ENCODE data around the gene COBL. TPM values are rescaled to one million over a fixed set of nuclear protein-coding genes. Genes with fewer than 3 reads are reported as not detected.
A peak's percentile ranks its signal among the peaks of the same experiment; 100 is the strongest.

COBL gene
- total RNA-seq, 1 donor from 2014 or later = 1.2 TPM

DNA sequence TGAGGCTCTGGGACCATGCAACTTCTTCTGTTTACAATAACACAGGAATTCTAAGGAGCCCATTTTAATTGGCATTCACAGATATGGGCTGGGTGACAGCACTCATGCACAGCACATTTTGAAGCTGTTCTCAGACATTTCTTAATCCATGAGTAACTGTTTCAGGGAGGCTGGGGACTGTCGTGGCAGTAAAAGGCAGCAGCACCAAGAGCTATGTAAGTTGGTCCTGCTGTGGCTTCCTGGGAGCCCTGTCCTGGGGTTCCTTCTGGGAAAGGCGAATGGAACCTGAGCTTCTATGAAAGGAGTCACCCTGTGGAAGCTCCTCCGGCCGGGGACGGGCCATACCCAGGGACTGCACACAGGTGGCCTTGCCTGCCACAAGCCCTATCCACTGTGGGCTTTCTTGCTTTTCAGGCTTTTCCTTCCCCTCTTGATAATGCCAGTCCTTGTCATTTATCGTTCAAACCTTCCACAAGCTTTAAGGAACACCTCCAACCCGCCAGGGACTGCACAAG, 40.5 kb downstream of the COBL start:
- no peak for DNase-seq (ENCODE audit: low spot score in 2 of 2, unreplicated experiment in 2 of 2)
- Mint-ChIP-seq H3K27ac (peak overlapping the region; percentile 80), H3K4me1 (peaks cover 13% of the 10 kb centered on the region)

DNA sequence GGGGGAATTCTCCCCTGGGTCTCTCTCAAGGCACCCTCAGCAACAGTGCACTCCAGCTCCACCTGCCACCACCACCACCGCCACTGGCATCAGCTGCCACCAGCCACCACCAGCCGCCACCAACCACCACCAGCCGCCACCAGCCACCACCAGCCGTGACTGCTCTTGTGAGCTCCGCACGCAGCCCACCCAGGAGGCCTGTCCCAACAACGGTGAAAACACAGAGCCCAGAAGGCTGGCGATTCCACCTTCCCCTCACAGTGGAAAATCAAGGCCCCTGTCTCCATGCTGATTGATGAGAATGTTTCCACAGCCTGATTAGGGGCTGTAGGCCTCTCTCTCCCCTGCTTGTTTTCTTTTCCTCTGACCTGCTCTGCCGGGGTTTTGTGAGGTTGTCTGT, 41.1 kb downstream of the COBL start:
- H3K27ac Mint-ChIP-seq = peak overlapping the region; percentile 80
- H3K36me3 Mint-ChIP-seq = no peaks in the 10 kb centered on the region
- H3K9me3 Mint-ChIP-seq = no peaks in the 10 kb centered on the region
- no peak for DNase-seq (ENCODE audit: low spot score in 2 of 2, unreplicated experiment in 2 of 2)
- peaks cover 2% of the 10 kb centered on the region for H3K27me3 Mint-ChIP-seq (ENCODE audit: low read depth)
- TF ChIP-seq, protein P1, sequence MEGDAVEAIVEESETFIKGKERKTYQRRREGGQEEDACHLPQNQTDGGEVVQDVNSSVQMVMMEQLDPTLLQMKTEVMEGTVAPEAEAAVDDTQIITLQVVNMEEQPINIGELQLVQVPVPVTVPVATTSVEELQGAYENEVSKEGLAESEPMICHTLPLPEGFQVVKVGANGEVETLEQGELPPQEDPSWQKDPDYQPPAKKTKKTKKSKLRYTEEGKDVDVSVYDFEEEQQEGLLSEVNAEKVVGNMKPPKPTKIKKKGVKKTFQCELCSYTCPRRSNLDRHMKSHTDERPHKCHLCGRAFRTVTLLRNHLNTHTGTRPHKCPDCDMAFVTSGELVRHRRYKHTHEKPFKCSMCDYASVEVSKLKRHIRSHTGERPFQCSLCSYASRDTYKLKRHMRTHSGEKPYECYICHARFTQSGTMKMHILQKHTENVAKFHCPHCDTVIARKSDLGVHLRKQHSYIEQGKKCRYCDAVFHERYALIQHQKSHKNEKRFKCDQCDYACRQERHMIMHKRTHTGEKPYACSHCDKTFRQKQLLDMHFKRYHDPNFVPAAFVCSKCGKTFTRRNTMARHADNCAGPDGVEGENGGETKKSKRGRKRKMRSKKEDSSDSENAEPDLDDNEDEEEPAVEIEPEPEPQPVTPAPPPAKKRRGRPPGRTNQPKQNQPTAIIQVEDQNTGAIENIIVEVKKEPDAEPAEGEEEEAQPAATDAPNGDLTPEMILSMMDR (IDR thresholded peaks at IDR 0.05; ENCODE audit: unreplicated experiment) = no peak
- H3K4me3 Mint-ChIP-seq = no peak overlapping the region
- H3K4me1 Mint-ChIP-seq = peaks cover 13% of the 10 kb centered on the region

More for the DNA sequence above, 40.5 kb downstream of the COBL start:
- H3K27me3 Mint-ChIP-seq (ENCODE audit: low read depth) = peaks cover 2% of the 10 kb centered on the region
- no peaks in the 10 kb centered on the region for H3K36me3 Mint-ChIP-seq
- TF ChIP-seq, protein P1 (IDR thresholded peaks at IDR 0.05; ENCODE audit: unreplicated experiment) = no peak
- no peaks in the 10 kb centered on the region for H3K9me3 Mint-ChIP-seq
- H3K4me3 Mint-ChIP-seq = no peak overlapping the region

GRCh38 chr7:51274955-51275354, 41.7 kb downstream of the COBL start:
- Mint-ChIP-seq H3K27me3 (ENCODE audit: low read depth) (peaks cover 2% of the 10 kb centered on the region), H3K4me1 (peaks cover 13% of the 10 kb centered on the region), H3K27ac (no peak overlapping the region), H3K9me3 (no peaks in the 10 kb centered on the region), H3K4me3 (no peak overlapping the region), H3K36me3 (no peaks in the 10 kb centered on the region)
- DNase-seq (ENCODE audit: low spot score in 2 of 2, unreplicated experiment in 2 of 2) = no peak
- TF ChIP-seq, protein P1 (IDR thresholded peaks at IDR 0.05; ENCODE audit: unreplicated experiment) = no peak

GRCh38 chr7:51274001-51274400, 42.6 kb downstream of the COBL start:
- TF ChIP-seq, protein P1 (IDR thresholded peaks at IDR 0.05; ENCODE audit: unreplicated experiment) = no peak
- no peak overlapping the region for H3K4me3 Mint-ChIP-seq
- H3K27ac Mint-ChIP-seq = no peak overlapping the region
- H3K27me3 Mint-ChIP-seq (ENCODE audit: low read depth) = peaks cover 2% of the 10 kb centered on the region
- no peak for DNase-seq (ENCODE audit: low spot score in 2 of 2, unreplicated experiment in 2 of 2)
- peaks cover 13% of the 10 kb centered on the region for H3K4me1 Mint-ChIP-seq
- no peaks in the 10 kb centered on the region for H3K36me3 Mint-ChIP-seq
- no peaks in the 10 kb centered on the region for H3K9me3 Mint-ChIP-seq

DNA sequence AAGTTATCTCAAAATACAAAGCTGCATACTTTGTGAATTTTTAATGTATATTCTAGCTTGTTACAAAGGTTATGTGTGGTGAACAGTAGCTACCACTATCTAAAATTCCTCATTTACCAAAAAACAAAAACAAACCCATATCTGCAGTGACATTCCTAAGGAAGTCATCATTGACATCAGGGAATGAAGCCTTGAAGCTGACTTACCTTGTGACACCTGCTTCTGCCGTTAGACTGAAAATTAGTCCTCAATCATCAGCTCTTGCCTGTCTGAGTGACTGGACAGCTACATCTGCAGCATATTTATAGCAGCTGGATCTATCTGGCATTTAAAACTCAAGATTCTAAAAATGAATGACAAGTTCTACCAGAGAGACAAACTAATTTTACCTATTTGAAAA, 43.2 kb downstream of the COBL start:
- Mint-ChIP-seq H3K9me3 (no peaks in the 10 kb centered on the region), H3K36me3 (no peaks in the 10 kb centered on the region), H3K27ac (no peak overlapping the region), H3K4me3 (no peak overlapping the region), H3K4me1 (peaks cover 13% of the 10 kb centered on the region), H3K27me3 (ENCODE audit: low read depth) (peaks cover 2% of the 10 kb centered on the region)
- TF ChIP-seq, protein P1 (IDR thresholded peaks at IDR 0.05; ENCODE audit: unreplicated experiment) = no peak
- no peak for DNase-seq (ENCODE audit: low spot score in 2 of 2, unreplicated experiment in 2 of 2)

DNA sequence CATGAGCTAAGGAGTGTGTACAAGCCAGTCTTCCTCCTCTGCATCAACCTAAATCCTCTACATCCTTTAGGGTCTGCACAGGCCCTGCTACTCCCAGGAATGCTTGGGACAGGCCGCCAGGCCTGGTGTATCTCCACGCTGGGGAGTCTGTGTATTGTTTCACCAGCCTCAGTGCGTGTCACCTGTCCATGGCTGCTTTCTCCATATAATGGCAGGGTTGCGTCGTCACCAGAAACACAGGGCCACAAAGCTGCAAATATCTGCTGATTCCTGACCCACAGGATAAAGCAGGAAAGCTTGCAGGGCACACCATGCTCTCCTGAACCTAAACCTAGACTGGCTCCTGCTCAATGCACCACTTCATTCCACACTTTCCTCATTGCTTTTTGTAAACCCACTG, 45.6 kb downstream of the COBL start:
- no peaks in the 10 kb centered on the region for H3K36me3 Mint-ChIP-seq
- TF ChIP-seq, protein P1 (IDR thresholded peaks at IDR 0.05; ENCODE audit: unreplicated experiment) = no peak
- DNase-seq (ENCODE audit: low spot score in 2 of 2, unreplicated experiment in 2 of 2) = no peak
- peaks cover 12% of the 10 kb centered on the region for H3K4me1 Mint-ChIP-seq
- H3K4me3 Mint-ChIP-seq = no peak overlapping the region
- H3K27me3 Mint-ChIP-seq (ENCODE audit: low read depth) = peaks cover 2% of the 10 kb centered on the region
- no peaks in the 10 kb centered on the region for H3K9me3 Mint-ChIP-seq
- no peak overlapping the region for H3K27ac Mint-ChIP-seq

Measured in mesothelial cell of epicardium (in vitro differentiated cells).